HepG2 (cell line): ENCODE results near the gene PIGL.

Experiments used
- CCDC6 ChIP-seq: sonication (generic); formaldehyde crosslinking; IDR thresholded peaks from 2 replicates; pipeline ENCODE4 v1.8.1; 2022; ENCODE audit warnings: mild to moderate bottlenecking, missing genetic modification reagents, moderate library complexity
- CTCF ChIP-seq: sonication (generic); formaldehyde crosslinking; IDR thresholded peaks from 2 replicates; pipeline ENCODE4 v1.5.0; 2020; ENCODE audit warnings: mild to moderate bottlenecking, missing genetic modification reagents, moderate library complexity
- EP300 ChIP-seq, 3 experiments: sonication (generic) in 1 of 3; formaldehyde crosslinking in 1 of 3; IDR thresholded peaks; 2 replicates each; pipeline versions ENCODE4 v1.5.1 to v1.6.1; 2011 to 2020; ENCODE audit warnings: low read depth in 2 of 3, low read length in 2 of 3, borderline replicate concordance in 1 of 3, improper control_type of control experiment in 1 of 3, mild to moderate bottlenecking in 1 of 3, missing genetic modification reagents in 1 of 3, moderate library complexity in 1 of 3
- RBM39 ChIP-seq: fragments of 200-400 bp; formaldehyde crosslinking; IDR thresholded peaks from one replicate; pipeline ENCODE4 v1.6.1; 2018; ENCODE audit warnings: antibody characterized with exemption, mild to moderate bottlenecking, low read depth, low read length; ENCODE audit not compliant: poor library complexity, severe bottlenecking
- ZNF543 ChIP-seq: sonication (generic); formaldehyde crosslinking; IDR thresholded peaks from 2 replicates; pipeline ENCODE4 v1.4.0; 2020; ENCODE audit warnings: mild to moderate bottlenecking, missing genetic modification reagents
- ZNF629 ChIP-seq: sonication (generic); formaldehyde crosslinking; conservative IDR thresholded peaks from 2 replicates; pipeline ENCODE4 v1.5.0; 2020; ENCODE audit warnings: missing genetic modification reagents

DNA sequence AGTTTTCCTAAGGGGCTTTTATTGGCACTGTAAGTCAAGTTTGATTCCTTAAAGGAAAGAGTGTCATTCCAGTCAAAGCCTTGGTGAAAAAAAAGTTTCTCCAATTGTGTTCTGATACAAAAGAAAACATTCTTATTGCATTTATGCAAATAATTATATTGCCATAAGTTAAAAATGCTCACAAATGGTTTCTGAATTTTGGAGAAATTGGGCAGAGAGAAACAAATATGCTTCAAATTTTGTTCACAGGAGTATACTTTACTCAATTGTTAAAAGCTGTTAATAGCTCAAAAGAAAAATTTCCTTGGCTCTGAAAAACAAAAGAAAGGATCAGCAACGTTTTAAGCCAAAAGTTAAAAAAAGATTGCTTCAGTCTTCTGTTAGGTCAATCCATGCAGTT lies 60.2 kb downstream of the PIGL start:
- no peak for TF ChIP-seq RBM39
- no peak for TF ChIP-seq CTCF (CRISPR knock-in tag)
- TF ChIP-seq EP300 (IDR thresholded peaks at IDR 0.05; ENCODE audit: low read depth in 2 of 2, low read length in 2 of 2): no peak
- no peak for TF ChIP-seq EP300 (CRISPR knock-in tag; IDR thresholded peaks at IDR 0.05; ENCODE audit: borderline replicate concordance)
- TF ChIP-seq ZNF543 (CRISPR knock-in tag): no peak
- TF ChIP-seq CCDC6 (CRISPR knock-in tag): no peak
- no peak for TF ChIP-seq ZNF629
